ENCODE results near the gene CDH22.
A peak's percentile ranks its signal among the peaks of the same experiment; 100 is the strongest.

The CDH22 gene

GRCh38 chr20:46349035-46349741, 40.9 kb upstream of the CDH22 start:
- TF ChIP-seq ZFX (IDR thresholded peaks at IDR 0.05), result no peak
- peak; percentile 89 for TF ChIP-seq CTCF (conservative IDR thresholded peaks at IDR 0.05)
- H3K27ac ChIP-seq, result no peak overlapping the region

GRCh38 chr20:46347841-46348803, 39.8 kb upstream of the CDH22 start:
- TF ChIP-seq CTCF (conservative IDR thresholded peaks at IDR 0.05) (no peak), ZFX (IDR thresholded peaks at IDR 0.05) (no peak)
- H3K27ac ChIP-seq, result no peak overlapping the region

- TF ChIP-seq ZFX (IDR thresholded peaks at IDR 0.05) (no peak), CTCF (conservative IDR thresholded peaks at IDR 0.05) (no peak)
Observed at GRCh38 chr20:46346770-46347169, 38.5 kb upstream of the CDH22 start.

GRCh38 chr20:46344488-46345162, 36.3 kb upstream of the CDH22 start:
- TF ChIP-seq ZFX (IDR thresholded peaks at IDR 0.05) (no peak), CTCF (conservative IDR thresholded peaks at IDR 0.05) (no peak)
- H3K27ac ChIP-seq, result no peak overlapping the region

More at GRCh38 chr20:46346770-46347169, 38.5 kb upstream of the CDH22 start:
- no peak overlapping the region for H3K27ac ChIP-seq

GRCh38 chr20:46343975-46344357, 35.7 kb upstream of the CDH22 start:
- TF ChIP-seq CTCF (conservative IDR thresholded peaks at IDR 0.05) (no peak), ZFX (IDR thresholded peaks at IDR 0.05) (no peak)
- H3K27ac ChIP-seq, result no peak overlapping the region

GRCh38 chr20:46343348-46343974, 35.2 kb upstream of the CDH22 start:
- TF ChIP-seq ZFX (IDR thresholded peaks at IDR 0.05) (no peak), CTCF (conservative IDR thresholded peaks at IDR 0.05) (no peak)
- H3K27ac ChIP-seq, result no peak overlapping the region

All from C4-2B (cell line).